Effector memory CD4-positive, alpha-beta T cell (primary cell): Measurements from ENCODE around the gene CHCHD3.
A peak's percentile ranks its signal among the peaks of the same experiment; 100 is the strongest.

Source experiments
- DNase-seq, 3 donors: peaks; one replicate each; pipeline ENCODE4 v3.0.0-alpha.2; 2020
- H3K27ac ChIP-seq: 2 replicates; pipeline ENCODE4 v1.7.0; 2013; ENCODE audit warnings: mild to moderate bottlenecking, low read length, moderate library complexity; ENCODE audit not compliant: insufficient read depth, poor library complexity, severe bottlenecking
- H3K27me3 ChIP-seq: replicated peaks from 2 replicates; pipeline ENCODE4 v1.7.0; 2013; ENCODE audit warnings: mild to moderate bottlenecking, low read length; ENCODE audit not compliant: insufficient read depth, control insufficient read depth, poor library complexity, severe bottlenecking
- H3K36me3 ChIP-seq: 2 replicates; pipeline ENCODE4 v1.7.0; 2013; ENCODE audit warnings: mild to moderate bottlenecking, low read length, moderate library complexity; ENCODE audit not compliant: control insufficient read depth, insufficient read depth
- H3K4me1 ChIP-seq: 2 replicates; pipeline ENCODE4 v1.7.0; 2013; ENCODE audit warnings: low read length, mild to moderate bottlenecking; ENCODE audit not compliant: control insufficient read depth, insufficient read depth, poor library complexity, severe bottlenecking
- H3K4me3 ChIP-seq: 2 replicates; pipeline ENCODE4 v1.7.0; 2013; ENCODE audit warnings: low read length, low read depth, mild to moderate bottlenecking; ENCODE audit not compliant: insufficient read depth, poor library complexity, severe bottlenecking
- H3K9me3 ChIP-seq: 2 replicates; pipeline ENCODE4 v1.7.0; 2013; ENCODE audit warnings: mild to moderate bottlenecking, low read length, moderate library complexity; ENCODE audit not compliant: control insufficient read depth
- total RNA-seq, 3 donors: gene quantifications; one replicate each; lab custom pipeline; 2026; lab: John Stamatoyannopoulos, UW

CHCHD3 gene
- 30.8 to 38.7 (median 33.3) reads per million in 3 donors for total RNA-seq

DNA sequence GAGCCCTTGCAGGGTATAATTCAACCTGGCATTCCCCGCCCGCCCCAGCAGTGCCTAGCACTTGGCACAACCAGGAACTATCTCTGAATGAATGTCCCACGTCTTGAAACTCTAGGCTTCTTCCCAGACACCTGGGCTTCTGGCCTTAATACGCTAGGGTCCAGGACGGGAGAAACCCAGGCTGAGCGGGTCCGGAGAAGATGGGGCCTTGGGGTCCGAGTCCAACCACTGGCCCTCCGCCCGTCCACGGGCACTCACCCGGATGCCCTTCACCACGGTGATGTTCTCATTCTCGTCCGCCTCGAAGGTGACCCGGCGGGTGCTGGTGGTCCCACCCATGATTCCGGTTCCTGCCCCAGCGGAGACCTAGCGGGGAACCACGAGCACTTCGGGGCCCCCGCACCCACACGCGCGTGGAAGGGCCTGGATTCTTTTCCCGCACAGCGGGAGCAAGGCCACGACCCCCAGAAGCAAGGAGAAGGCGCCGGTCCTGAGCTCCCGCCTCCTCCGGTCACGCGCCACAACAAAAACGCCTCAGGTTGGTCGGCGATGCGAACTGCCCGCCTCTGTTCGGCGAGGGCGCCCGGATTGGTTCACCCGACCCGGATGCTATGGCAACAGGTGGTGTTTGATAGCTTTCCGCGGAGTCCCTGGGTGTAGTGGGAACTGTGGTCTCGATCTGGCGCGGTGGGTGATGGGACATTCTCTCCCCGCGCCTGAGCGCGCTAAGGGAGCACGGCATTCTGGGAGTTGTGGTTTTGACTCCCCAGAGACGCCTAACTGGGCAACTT lies at the start of gene CHCHD3:
Gene CHCHD3, minus strand, starts transcription at position 492 of the 791 bp plus-strand sequence. Its CDS starts 153 bp downstream, at position 339.
- DNase-seq, result peak; percentile 91 to 95 (median 94)
- Histone ChIP-seq H3K27ac (peak within 1 kb of the TSS; percentile 88), H3K27me3 (no peaks in the 10 kb centered on the region), H3K9me3 (no peaks in the 10 kb centered on the region), H3K36me3 (no peaks in the 10 kb centered on the region), H3K4me1 (peaks cover 6% of the 10 kb centered on the region), H3K4me3 (peak within 1 kb of the TSS; percentile 89)

DNA sequence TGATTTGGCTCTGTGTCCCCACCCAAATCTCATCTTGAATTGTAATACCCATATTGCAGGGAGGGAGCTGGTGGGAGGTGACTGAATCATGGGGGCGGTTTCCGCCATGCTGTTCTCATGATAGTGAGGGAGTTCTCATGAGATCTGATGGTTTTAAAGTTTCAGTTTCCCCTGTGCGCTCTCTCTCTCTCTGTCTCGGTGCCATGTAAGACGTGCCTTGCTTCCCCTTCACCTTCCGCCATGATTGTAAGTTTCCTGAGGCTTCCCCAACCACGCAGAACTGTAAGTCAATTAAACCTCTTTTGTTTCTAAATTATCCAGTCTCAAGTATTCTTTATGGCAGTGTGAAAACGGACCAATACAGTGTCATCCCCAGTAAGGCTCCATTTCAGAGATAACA lies 48.3 kb upstream of the CHCHD3 start:
- Histone ChIP-seq H3K27ac (no peak overlapping the region), H3K4me3 (no peak overlapping the region), H3K4me1 (no peaks in the 10 kb centered on the region), H3K36me3 (no peaks in the 10 kb centered on the region), H3K27me3 (no peaks in the 10 kb centered on the region), H3K9me3 (no peaks in the 10 kb centered on the region)
- DNase-seq, result no peak

DNA sequence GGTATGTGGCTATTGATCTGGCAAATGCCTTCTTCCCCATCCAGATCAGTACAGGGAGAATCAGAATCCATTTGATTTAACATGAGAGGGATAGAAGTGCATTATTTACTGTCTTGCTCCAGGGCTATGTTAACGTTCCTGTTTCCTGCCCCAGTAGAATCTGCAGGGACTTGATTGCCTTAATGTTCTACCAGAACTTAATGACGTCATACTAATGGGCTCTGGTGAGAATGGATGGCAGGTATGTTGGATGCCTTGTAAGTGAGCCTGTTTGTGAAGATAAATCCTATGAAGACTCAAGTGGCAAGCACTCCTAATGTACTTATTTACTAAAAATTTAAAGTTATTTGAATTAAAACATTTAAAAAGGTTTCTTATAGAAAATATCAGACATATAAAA lies 44.5 kb upstream of the CHCHD3 start:
- H3K27me3 ChIP-seq, result no peaks in the 10 kb centered on the region
- no peak for DNase-seq
- no peak overlapping the region for H3K27ac ChIP-seq
- H3K4me1 ChIP-seq, result no peaks in the 10 kb centered on the region
- H3K9me3 ChIP-seq, result no peaks in the 10 kb centered on the region
- H3K36me3 ChIP-seq, result no peaks in the 10 kb centered on the region
- H3K4me3 ChIP-seq, result no peak overlapping the region

DNA sequence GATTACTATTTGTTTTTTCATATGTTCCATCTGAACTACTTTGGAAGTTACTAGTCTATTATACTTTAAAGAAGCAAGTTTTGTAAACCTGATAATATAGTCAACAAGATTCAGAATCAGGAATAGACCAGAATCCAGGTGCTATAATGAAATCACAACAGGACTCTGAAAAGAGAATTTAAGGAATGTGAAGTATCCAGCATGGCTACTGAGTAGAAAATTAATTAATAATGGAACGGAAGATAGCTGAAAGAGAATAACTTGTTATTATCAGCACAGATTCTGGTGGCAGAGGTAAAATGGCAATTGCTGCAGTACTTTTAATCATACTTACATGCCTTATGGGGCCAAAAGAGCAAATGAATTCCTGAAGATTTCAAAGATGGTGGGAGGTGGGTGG lies 43.1 kb upstream of the CHCHD3 start:
- DNase-seq, result no peak
- H3K27me3 ChIP-seq, result no peaks in the 10 kb centered on the region
- H3K36me3 ChIP-seq, result no peaks in the 10 kb centered on the region
- H3K4me1 ChIP-seq, result no peaks in the 10 kb centered on the region
- no peak overlapping the region for H3K27ac ChIP-seq
- H3K9me3 ChIP-seq, result no peaks in the 10 kb centered on the region
- H3K4me3 ChIP-seq, result no peak overlapping the region

GRCh38 chr7:133121175-133121844 lies 39.4 kb upstream of the CHCHD3 start:
- Histone ChIP-seq H3K27me3 (no peaks in the 10 kb centered on the region), H3K4me1 (no peaks in the 10 kb centered on the region), H3K4me3 (no peak overlapping the region), H3K9me3 (no peaks in the 10 kb centered on the region), H3K27ac (no peak overlapping the region), H3K36me3 (no peaks in the 10 kb centered on the region)
- no peak for DNase-seq

GRCh38 chr7:133119067-133119466 lies 37.2 kb upstream of the CHCHD3 start:
- no peaks in the 10 kb centered on the region for H3K4me1 ChIP-seq
- DNase-seq, result no peak
- H3K27ac ChIP-seq, result no peak overlapping the region

GRCh38 chr7:133118261-133118660 lies 36.4 kb upstream of the CHCHD3 start:
- Histone ChIP-seq H3K4me3 (no peak overlapping the region), H3K27ac (no peak overlapping the region), H3K4me1 (no peaks in the 10 kb centered on the region), H3K36me3 (no peaks in the 10 kb centered on the region), H3K9me3 (no peaks in the 10 kb centered on the region), H3K27me3 (no peaks in the 10 kb centered on the region)
- no peak for DNase-seq

More at GRCh38 chr7:133119067-133119466, 37.2 kb upstream of the CHCHD3 start:
- Histone ChIP-seq H3K27me3 (no peaks in the 10 kb centered on the region), H3K36me3 (no peaks in the 10 kb centered on the region), H3K4me3 (no peak overlapping the region), H3K9me3 (no peaks in the 10 kb centered on the region)

GRCh38 chr7:133117452-133117851 lies 35.6 kb upstream of the CHCHD3 start:
- H3K27ac ChIP-seq, result no peak overlapping the region
- H3K36me3 ChIP-seq, result no peaks in the 10 kb centered on the region
- no peaks in the 10 kb centered on the region for H3K4me1 ChIP-seq
- no peaks in the 10 kb centered on the region for H3K9me3 ChIP-seq
- H3K27me3 ChIP-seq, result no peaks in the 10 kb centered on the region
- H3K4me3 ChIP-seq, result no peak overlapping the region
- no peak for DNase-seq

GRCh38 chr7:133115596-133115995 lies 33.7 kb upstream of the CHCHD3 start:
- Histone ChIP-seq H3K27me3 (no peaks in the 10 kb centered on the region), H3K27ac (no peak overlapping the region), H3K36me3 (no peaks in the 10 kb centered on the region), H3K9me3 (no peaks in the 10 kb centered on the region), H3K4me1 (no peaks in the 10 kb centered on the region), H3K4me3 (no peak overlapping the region)
- DNase-seq, result no peak

DNA sequence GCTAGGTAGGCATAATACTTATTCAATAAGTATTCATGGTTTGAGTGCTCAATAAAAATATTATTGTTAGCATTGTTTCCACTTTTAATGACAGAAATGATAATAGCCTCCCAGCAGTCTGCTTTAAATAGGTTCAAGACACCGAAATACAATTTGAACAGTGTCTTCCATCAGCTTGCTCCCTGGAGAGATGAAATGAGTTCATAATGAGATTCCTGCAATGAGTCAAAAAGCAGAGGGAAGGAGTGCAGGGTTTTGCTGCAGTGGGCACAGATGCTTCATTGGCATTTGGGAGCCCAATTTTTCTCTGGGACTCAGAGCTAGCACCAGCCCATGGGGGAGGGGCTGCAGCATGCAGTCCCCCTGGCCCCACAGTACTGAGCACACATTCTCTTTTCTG lies 32.6 kb upstream of the CHCHD3 start:
- no peak for DNase-seq
- Histone ChIP-seq H3K4me1 (no peaks in the 10 kb centered on the region), H3K27me3 (no peaks in the 10 kb centered on the region), H3K36me3 (no peaks in the 10 kb centered on the region), H3K9me3 (no peaks in the 10 kb centered on the region), H3K4me3 (no peak overlapping the region), H3K27ac (no peak overlapping the region)
